HepG2 (cell line): ENCODE results near the gene URM1. TPM values are rescaled to one million over a fixed set of nuclear protein-coding genes. Genes with fewer than 3 reads are reported as not detected.
A peak's percentile ranks its signal among the peaks of the same experiment; 100 is the strongest.

Experiments used
- ATAC-seq: fragments of 200-7000 bp; cut with Tn5 transposase; 3 replicates; pipeline ENCODE4 v1.9.1; 2020; ENCODE audit warnings: mild to moderate bottlenecking, moderate library complexity
- BruUV-seq: library from RNA; stranded (reverse); fragments of 400-500 nt; replicated peaks from 2 replicates; lab custom pipeline; 2021; lab: Mats Ljungman, UMichigan
- CTCF ChIA-PET: fragments of 300-600 bp; formaldehyde crosslinking; extraction: SDS; loops from one replicate; lab custom pipeline; 2021; ENCODE audit warnings: low total read pairs, inconsistent platforms, low intra/inter-chr PET ratio; lab: Yijun Ruan, JAX
- POLR2A ChIA-PET: fragments of 350-600 bp; sonication (Branson Sonifier 250); formaldehyde crosslinking; loops from one replicate; lab custom pipeline; 2020; ENCODE audit warnings: antibody characterized with exemption, inconsistent platforms; lab: Yijun Ruan, JAX
- DNase-seq: peaks from one replicate; pipeline ENCODE4 v3.0.0-alpha.2; 2015; ENCODE audit warnings: low spot score
- FAIRE-seq: peaks from 3 replicates; lab custom pipeline; 2011; peaks lifted over from hg19 to GRCh38; lab: Jason Lieb, UNC
- H2AFZ ChIP-seq: one replicate; pipeline ENCODE4 v1.6.1; 2011; ENCODE audit warnings: low read length, inconsistent platforms
- H3K27ac ChIP-seq: fragments of 300-600 bp; 3 replicates; pipeline ENCODE4 v1.8.0; 2011; ENCODE audit warnings: mixed run types, mild to moderate bottlenecking, mixed read lengths, low read length, inconsistent platforms; ENCODE audit not compliant: insufficient read depth; ENCODE audit errors: extremely low read length
- H3K27me3 ChIP-seq, 2 experiments: fragments of 200-600 bp in 1 of 2; 2 replicates in 1 of 2; 3 replicates in 1 of 2; pipeline versions ENCODE4 v1.6.0 to v1.8.0; 2011; ENCODE audit warnings: low read length in 2 of 2, mild to moderate bottlenecking in 2 of 2, moderate library complexity in 2 of 2, inconsistent platforms in 1 of 2; ENCODE audit not compliant: insufficient read depth in 2 of 2, control insufficient read depth in 1 of 2
- H3K36me3 ChIP-seq, 2 experiments: fragments of 200-600 bp in 1 of 2; replicated peaks in 1 of 2; 2 replicates in 1 of 2; 3 replicates in 1 of 2; pipeline versions ENCODE4 v1.5.1 to v1.8.0; 2011; ENCODE audit warnings: low read length in 2 of 2, inconsistent platforms in 1 of 2; ENCODE audit not compliant: insufficient read depth in 2 of 2, control insufficient read depth in 1 of 2
- H3K4me1 ChIP-seq: 2 replicates; pipeline ENCODE4 v1.5.1; 2012; ENCODE audit warnings: low read length, inconsistent platforms; ENCODE audit not compliant: insufficient read depth
- H3K4me2 ChIP-seq: 2 replicates; pipeline ENCODE4 v1.6.0; 2011; ENCODE audit warnings: low read depth, low read length, inconsistent platforms
- H3K4me3 ChIP-seq, 3 experiments: fragments of 200-600 bp in 1 of 3; sonication (generic), shearing (Covaris generic) in 1 of 3; replicated peaks in 1 of 3; 2 replicates each; pipeline ENCODE4 v1.5.1; 2011 to 2016; ENCODE audit warnings: low read length in 3 of 3, inconsistent platforms in 2 of 3, low read depth in 2 of 3, mild to moderate bottlenecking in 2 of 3, control low read depth in 1 of 3, mixed read lengths in 1 of 3; ENCODE audit not compliant: insufficient read depth in 1 of 3
- H3K79me2 ChIP-seq: one replicate; pipeline ENCODE4 v1.6.1; 2011; ENCODE audit warnings: low read length, inconsistent platforms; ENCODE audit not compliant: insufficient read depth
- H3K9ac ChIP-seq: 2 replicates; pipeline ENCODE4 v1.6.0; 2011; ENCODE audit warnings: mild to moderate bottlenecking, low read depth, low read length, inconsistent platforms; ENCODE audit not compliant: insufficient read depth
- H3K9me3 ChIP-seq: 2 replicates; pipeline ENCODE4 v1.5.1; 2012; ENCODE audit warnings: mild to moderate bottlenecking, low read length
- H4K20me1 ChIP-seq: 2 replicates; pipeline ENCODE4 v1.6.0; 2011; ENCODE audit warnings: inconsistent platforms, mild to moderate bottlenecking, low read length, moderate library complexity; ENCODE audit not compliant: insufficient read depth
- ARHGAP35 ChIP-seq: sonication (generic); formaldehyde crosslinking; IDR thresholded peaks from 2 replicates; pipeline ENCODE4 v1.9.0; 2022; ENCODE audit warnings: mild to moderate bottlenecking, inconsistent platforms, moderate library complexity, missing genetic modification reagents, borderline replicate concordance
- LBX2 ChIP-seq: sonication (generic); formaldehyde crosslinking; IDR thresholded peaks from 2 replicates; pipeline ENCODE4 v1.5.0; 2020; ENCODE audit warnings: missing genetic modification reagents, mild to moderate bottlenecking, borderline replicate concordance
- SALL2 ChIP-seq: sonication (generic); formaldehyde crosslinking; IDR thresholded peaks from 2 replicates; pipeline ENCODE4 v1.8.1; 2023; ENCODE audit warnings: mild to moderate bottlenecking, missing genetic modification reagents, inconsistent platforms
- STAG1 ChIP-seq: sonication (generic); formaldehyde crosslinking; IDR thresholded peaks from 2 replicates; pipeline ENCODE4 v1.4.0; 2020; ENCODE audit warnings: missing genetic modification reagents
- ZNF546 ChIP-seq: sonication (generic); formaldehyde crosslinking; conservative IDR thresholded peaks from 2 replicates; pipeline ENCODE4 v1.8.1; 2023; ENCODE audit warnings: mild to moderate bottlenecking, missing genetic modification reagents
- ZNF691 ChIP-seq: sonication (generic); formaldehyde crosslinking; IDR thresholded peaks from 2 replicates; pipeline ENCODE4 v1.4.0; 2020; ENCODE audit warnings: missing genetic modification reagents, low read depth, mild to moderate bottlenecking, borderline replicate concordance
- ZNF770 ChIP-seq: sonication (generic); formaldehyde crosslinking; IDR thresholded peaks from 2 replicates; pipeline ENCODE4 v1.5.0; 2020; ENCODE audit warnings: mild to moderate bottlenecking, missing genetic modification reagents
- WGBS: methylation state at CpG from one replicate; pipeline ENCODE4 v1.1.6; 2017; ENCODE audit warnings: low lambda C conversion rate; 5-methylcytosine and 5-hydroxymethylcytosine counted together
- in situ Hi-C: cut with HindIII; loops from 2 replicates; pipeline ENCODE4 v1.10.0; 2017; ENCODE audit warnings: low pct_unique_long_range_greater_than_20kb; ENCODE audit not compliant: extremely low pct_ligation_motif_present
- intact Hi-C: fragments of 100-400 bp; cut with micrococcal nuclease; formaldehyde crosslinking; loops from one replicate; pipeline ENCODE4 v1.10.0; 2022; ENCODE audit not compliant: unreplicated experiment
- polyA plus RNA-seq, 8 experiments: library from polyadenylated mRNA; depleted of rRNA in 3 of 8; stranded (reverse) in 7 of 8; unstranded in 1 of 8; fragments of >200 nt; fragmentation: Illumina TruSeq in 4 of 8; extraction: Trizol in 4 of 8; gene quantifications; 2 replicates each; pipeline versions ENCODE4 v1.2.1 to v1.2.3, GENCODE V29; 2011 to 2016; ENCODE audit warnings: low read depth in 4 of 8, missing spikeins in 1 of 8, mixed read lengths in 1 of 8; ENCODE audit not compliant: insufficient read depth in 1 of 8
- total RNA-seq, 5 experiments: library from RNA; depleted of rRNA; stranded (reverse); fragments of >200 nt; fragmentation: Illumina TruSeq; extraction: Trizol; gene quantifications; 2 replicates each; pipeline ENCODE4 v1.2.3, GENCODE V29; 2016; ENCODE audit warnings: low read depth in 1 of 5
- TF ChIP-seq, protein P1 (sequence below): sonication (generic); formaldehyde crosslinking; IDR thresholded peaks from 2 replicates; pipeline ENCODE4 v1.4.0; 2020; ENCODE audit warnings: missing genetic modification reagents, borderline replicate concordance

Gene URM1
- total and polyA plus RNA-seq, 2 of the 13 experiments (the other 11 are each of a cell fraction or from before 2014, with no cell fraction given): 37.1 to 41.3 TPM

- no peak for ATAC-seq
- intact Hi-C loops: loop anchor here (2.0 kb wide), 2 partner anchors 18 to 26 kb away; partner anchors contain the start of gene SLC27A4
- no peak for DNase-seq
- Histone ChIP-seq H3K27me3 (no peaks in the 10 kb centered on the region; a peak in 1 of 5 replicates), H3K4me1 (peaks cover 23% of the 10 kb centered on the region)
- POLR2A ChIA-PET: interaction anchor here (1.1 to 1.4 kb wide), 2 partner anchors 28 to 228 kb away, joined by 3 read pairs; no protein-coding TSS in a partner anchor
- 8% methylated on average over 13 of the region's 16 CpGs for WGBS
- CTCF ChIA-PET: no interaction called here
- 0 out of 2 replicates have a peak, but pooled peaks have one; percentile 9 for TF ChIP-seq LBX2 (CRISPR knock-in tag)
- TF ChIP-seq STAG1: no peak
- no peak for TF ChIP-seq ZNF691
- TF ChIP-seq ZNF770 (CRISPR knock-in tag): no peak
- TF ChIP-seq, protein P1, sequence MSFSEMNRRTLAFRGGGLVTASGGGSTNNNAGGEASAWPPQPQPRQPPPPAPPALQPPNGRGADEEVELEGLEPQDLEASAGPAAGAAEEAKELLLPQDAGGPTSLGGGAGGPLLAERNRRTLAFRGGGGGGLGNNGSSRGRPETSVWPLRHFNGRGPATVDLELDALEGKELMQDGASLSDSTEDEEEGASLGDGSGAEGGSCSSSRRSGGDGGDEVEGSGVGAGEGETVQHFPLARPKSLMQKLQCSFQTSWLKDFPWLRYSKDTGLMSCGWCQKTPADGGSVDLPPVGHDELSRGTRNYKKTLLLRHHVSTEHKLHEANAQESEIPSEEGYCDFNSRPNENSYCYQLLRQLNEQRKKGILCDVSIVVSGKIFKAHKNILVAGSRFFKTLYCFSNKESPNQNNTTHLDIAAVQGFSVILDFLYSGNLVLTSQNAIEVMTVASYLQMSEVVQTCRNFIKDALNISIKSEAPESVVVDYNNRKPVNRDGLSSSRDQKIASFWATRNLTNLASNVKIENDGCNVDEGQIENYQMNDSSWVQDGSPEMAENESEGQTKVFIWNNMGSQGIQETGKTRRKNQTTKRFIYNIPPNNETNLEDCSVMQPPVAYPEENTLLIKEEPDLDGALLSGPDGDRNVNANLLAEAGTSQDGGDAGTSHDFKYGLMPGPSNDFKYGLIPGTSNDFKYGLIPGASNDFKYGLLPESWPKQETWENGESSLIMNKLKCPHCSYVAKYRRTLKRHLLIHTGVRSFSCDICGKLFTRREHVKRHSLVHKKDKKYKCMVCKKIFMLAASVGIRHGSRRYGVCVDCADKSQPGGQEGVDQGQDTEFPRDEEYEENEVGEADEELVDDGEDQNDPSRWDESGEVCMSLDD (CRISPR knock-in tag): no peak
- TF ChIP-seq ZNF546 (CRISPR knock-in tag): 0 out of 2 replicates have a peak, but pooled peaks have one; percentile 16
- TF ChIP-seq ARHGAP35 (CRISPR knock-in tag): no peak
- no peak for TF ChIP-seq SALL2 (CRISPR knock-in tag)
- TF ChIP-seq, all 625 proteins: peak for 2
- Histone ChIP-seq H3K4me2 (peak overlapping the region; percentile 80), H4K20me1 (no peaks in the 10 kb centered on the region), H3K9me3 (no peaks in the 10 kb centered on the region), H3K79me2 (peaks cover 33% of the 10 kb centered on the region), H3K27ac (peak overlapping the region; percentile 93), H3K9ac (peak overlapping the region; percentile 96), H2AFZ (no peak overlapping the region), H3K4me3 (peak overlapping the region; percentile 93 to 99 (median 94)), H3K36me3 (peaks cover 8 to 30% of the 10 kb centered on the region in 2 experiments)
- in situ Hi-C loops: no loop called here
- FAIRE-seq: no peak
- no TSS peak for BruUV-seq
These were observed 47.9 kb upstream of the URM1 start for GRCh38 chr9:128323212-128323730.
